DOHH2 (cell line): ENCODE measurements around the gene PDE7B.

Experiments
- EZH2phosphoT487 ChIP-seq: fragments of 200-600 bp; sonication (generic); IDR thresholded peaks from 2 replicates; pipeline ENCODE4 v1.6.1; 2017; ENCODE audit warnings: borderline replicate concordance, mild to moderate bottlenecking, antibody characterized with exemption, low read length, moderate library complexity, mixed read lengths
- TF ChIP-seq, protein P1 (sequence below): fragments of 200-600 bp; sonication (generic); IDR thresholded peaks from one replicate; pipeline ENCODE4 v1.5.1; 2014; ENCODE audit warnings: antibody characterized with exemption, mild to moderate bottlenecking, low read depth, low read length; ENCODE audit not compliant: poor library complexity, severe bottlenecking

DNA sequence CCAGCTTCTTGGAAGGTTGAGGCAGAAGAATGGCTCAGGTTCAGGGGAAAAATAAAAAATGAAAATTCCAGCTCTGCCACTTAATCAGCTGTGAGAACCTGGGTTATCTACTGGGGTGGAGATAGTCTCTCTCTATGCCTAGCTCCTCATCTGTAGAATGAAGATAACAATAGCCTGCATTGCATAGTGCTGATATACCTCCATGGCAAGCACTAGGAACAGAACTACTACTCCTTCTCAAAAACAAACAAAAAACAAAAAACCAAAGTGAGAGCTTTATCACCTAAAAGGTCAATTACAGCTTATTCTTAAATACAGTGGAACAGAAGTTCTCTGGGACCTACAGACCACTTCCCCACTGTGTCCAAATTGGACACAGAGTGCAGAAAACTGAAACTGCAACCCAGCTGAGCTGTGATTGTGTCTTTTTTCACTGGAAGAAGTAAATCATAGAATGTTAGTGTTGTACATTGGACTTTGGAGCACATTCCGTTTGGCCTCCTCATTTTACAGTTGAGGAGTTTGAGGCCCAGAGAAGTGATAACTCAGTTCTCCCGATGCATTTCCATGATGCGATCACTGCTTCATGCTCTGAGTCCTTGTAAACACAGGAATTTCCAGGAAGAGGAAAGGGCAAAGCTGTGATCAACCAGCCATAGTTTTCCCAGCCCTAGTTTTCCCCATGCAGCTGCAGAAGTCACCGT is 375.3 kb downstream of the PDE7B start:
- TF ChIP-seq, protein P1, sequence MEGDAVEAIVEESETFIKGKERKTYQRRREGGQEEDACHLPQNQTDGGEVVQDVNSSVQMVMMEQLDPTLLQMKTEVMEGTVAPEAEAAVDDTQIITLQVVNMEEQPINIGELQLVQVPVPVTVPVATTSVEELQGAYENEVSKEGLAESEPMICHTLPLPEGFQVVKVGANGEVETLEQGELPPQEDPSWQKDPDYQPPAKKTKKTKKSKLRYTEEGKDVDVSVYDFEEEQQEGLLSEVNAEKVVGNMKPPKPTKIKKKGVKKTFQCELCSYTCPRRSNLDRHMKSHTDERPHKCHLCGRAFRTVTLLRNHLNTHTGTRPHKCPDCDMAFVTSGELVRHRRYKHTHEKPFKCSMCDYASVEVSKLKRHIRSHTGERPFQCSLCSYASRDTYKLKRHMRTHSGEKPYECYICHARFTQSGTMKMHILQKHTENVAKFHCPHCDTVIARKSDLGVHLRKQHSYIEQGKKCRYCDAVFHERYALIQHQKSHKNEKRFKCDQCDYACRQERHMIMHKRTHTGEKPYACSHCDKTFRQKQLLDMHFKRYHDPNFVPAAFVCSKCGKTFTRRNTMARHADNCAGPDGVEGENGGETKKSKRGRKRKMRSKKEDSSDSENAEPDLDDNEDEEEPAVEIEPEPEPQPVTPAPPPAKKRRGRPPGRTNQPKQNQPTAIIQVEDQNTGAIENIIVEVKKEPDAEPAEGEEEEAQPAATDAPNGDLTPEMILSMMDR, result no peak
- no peak for TF ChIP-seq EZH2phosphoT487
